HepG2 (cell line): ENCODE measurements around the gene GRK6. TPM values are rescaled to one million over a fixed set of nuclear protein-coding genes. Genes with fewer than 3 reads are reported as not detected.

Source experiments
- ATM ChIP-seq: fragments of 450-650 bp; IDR thresholded peaks from 2 replicates; pipeline ENCODE4 v1.7.1; 2017; ENCODE audit warnings: mild to moderate bottlenecking, borderline replicate concordance
- CENPT ChIP-seq: sonication (generic); formaldehyde crosslinking; IDR thresholded peaks from 2 replicates; pipeline ENCODE4 v1.8.0; 2022; ENCODE audit warnings: low read depth, mild to moderate bottlenecking, moderate library complexity, missing genetic modification reagents
- DPF2 ChIP-seq: sonication (generic); formaldehyde crosslinking; IDR thresholded peaks from 2 replicates; pipeline ENCODE4 v1.4.0; 2020; ENCODE audit warnings: mild to moderate bottlenecking, low read depth, missing genetic modification reagents, borderline replicate concordance
- HMGA1 ChIP-seq: sonication (generic); formaldehyde crosslinking; conservative IDR thresholded peaks from 2 replicates; pipeline ENCODE4 v1.4.0; 2020; ENCODE audit warnings: missing genetic modification reagents
- KDM4B ChIP-seq: sonication (generic); formaldehyde crosslinking; IDR thresholded peaks from 2 replicates; pipeline ENCODE4 v1.4.0; 2020; ENCODE audit warnings: missing genetic modification reagents
- KLF6 ChIP-seq: IDR thresholded peaks from 2 replicates; pipeline ENCODE4 v1.8.0; 2016; ENCODE audit warnings: missing biosample characterization, missing genetic modification reagents
- NFKBIZ ChIP-seq: IDR thresholded peaks from 2 replicates; pipeline ENCODE4 v1.6.1; 2018; ENCODE audit warnings: missing genetic modification reagents, missing compliant biosample characterization
- PAWR ChIP-seq: sonication (generic); formaldehyde crosslinking; IDR thresholded peaks from 2 replicates; pipeline ENCODE4 v1.4.0; 2020; ENCODE audit warnings: missing genetic modification reagents, mild to moderate bottlenecking, borderline replicate concordance
- TARDBP ChIP-seq: sonication (generic); formaldehyde crosslinking; IDR thresholded peaks from 2 replicates; pipeline ENCODE4 v1.8.0; 2022; ENCODE audit warnings: mild to moderate bottlenecking, missing genetic modification reagents
- ZNF230 ChIP-seq: sonication (generic); formaldehyde crosslinking; IDR thresholded peaks from 2 replicates; pipeline ENCODE4 v1.4.0; 2020; ENCODE audit warnings: mild to moderate bottlenecking, missing genetic modification reagents
- ZNF296 ChIP-seq: sonication (generic); formaldehyde crosslinking; conservative IDR thresholded peaks from 2 replicates; pipeline ENCODE4 v1.5.0; 2020; ENCODE audit warnings: mild to moderate bottlenecking, missing genetic modification reagents
- ZNF747 ChIP-seq: sonication (generic); formaldehyde crosslinking; IDR thresholded peaks from 2 replicates; pipeline ENCODE4 v1.8.1; 2023; ENCODE audit warnings: missing genetic modification reagents, mild to moderate bottlenecking, borderline replicate concordance
- ZNF780A ChIP-seq: sonication (generic); formaldehyde crosslinking; IDR thresholded peaks from 2 replicates; pipeline ENCODE4 v1.8.0; 2022; ENCODE audit warnings: mild to moderate bottlenecking, missing genetic modification reagents, moderate library complexity
- ZNF850 ChIP-seq: sonication (generic); formaldehyde crosslinking; conservative IDR thresholded peaks from 2 replicates; pipeline ENCODE4 v1.9.0; 2021; ENCODE audit warnings: mild to moderate bottlenecking, missing genetic modification reagents
- ZNF891 ChIP-seq: sonication (generic); formaldehyde crosslinking; IDR thresholded peaks from 2 replicates; pipeline ENCODE4 v1.5.0; 2020; ENCODE audit warnings: mild to moderate bottlenecking, missing genetic modification reagents
- polyA plus RNA-seq, 8 experiments: library from polyadenylated mRNA; depleted of rRNA in 3 of 8; stranded (reverse) in 7 of 8; unstranded in 1 of 8; fragments of >200 nt; fragmentation: Illumina TruSeq in 4 of 8; extraction: Trizol in 4 of 8; gene quantifications; 2 replicates each; pipeline versions ENCODE4 v1.2.1 to v1.2.3, GENCODE V29; 2011 to 2016; ENCODE audit warnings: low read depth in 4 of 8, missing spikeins in 1 of 8, mixed read lengths in 1 of 8; ENCODE audit not compliant: insufficient read depth in 1 of 8
- total RNA-seq, 5 experiments: library from RNA; depleted of rRNA; stranded (reverse); fragments of >200 nt; fragmentation: Illumina TruSeq; extraction: Trizol; gene quantifications; 2 replicates each; pipeline ENCODE4 v1.2.3, GENCODE V29; 2016; ENCODE audit warnings: low read depth in 1 of 5
- TF ChIP-seq, protein P1 (sequence below): sonication (generic); formaldehyde crosslinking; IDR thresholded peaks from 2 replicates; pipeline ENCODE4 v1.4.0; 2020; ENCODE audit warnings: missing genetic modification reagents
- TF ChIP-seq, protein P2 (sequence below): IDR thresholded peaks from 2 replicates; pipeline ENCODE4 v1.6.1; 2016; ENCODE audit warnings: missing biosample characterization, missing genetic modification reagents, low read depth
- TF ChIP-seq, protein P3 (sequence below): sonication (generic); formaldehyde crosslinking; IDR thresholded peaks from 2 replicates; pipeline ENCODE4 v1.8.0; 2022; ENCODE audit warnings: mild to moderate bottlenecking, missing genetic modification reagents, moderate library complexity
- TF ChIP-seq, protein P4 (sequence below): IDR thresholded peaks from 2 replicates; pipeline ENCODE4 v1.6.1; 2016; ENCODE audit warnings: mild to moderate bottlenecking, missing biosample characterization, missing genetic modification reagents
- TF ChIP-seq, protein P5 (sequence below): sonication (generic); formaldehyde crosslinking; IDR thresholded peaks from 2 replicates; pipeline ENCODE4 v1.8.1; 2023; ENCODE audit warnings: missing genetic modification reagents, inconsistent platforms, borderline replicate concordance
- TF ChIP-seq, protein P6 (sequence below): sonication (generic); formaldehyde crosslinking; IDR thresholded peaks from 2 replicates; pipeline ENCODE4 v1.9.0; 2021; ENCODE audit warnings: missing genetic modification reagents, borderline replicate concordance

Gene GRK6
- total and polyA plus RNA-seq, 2 of the 13 experiments (the other 11 are each of a cell fraction or from before 2014, with no cell fraction given), result 13.2 to 19.9 TPM

DNA sequence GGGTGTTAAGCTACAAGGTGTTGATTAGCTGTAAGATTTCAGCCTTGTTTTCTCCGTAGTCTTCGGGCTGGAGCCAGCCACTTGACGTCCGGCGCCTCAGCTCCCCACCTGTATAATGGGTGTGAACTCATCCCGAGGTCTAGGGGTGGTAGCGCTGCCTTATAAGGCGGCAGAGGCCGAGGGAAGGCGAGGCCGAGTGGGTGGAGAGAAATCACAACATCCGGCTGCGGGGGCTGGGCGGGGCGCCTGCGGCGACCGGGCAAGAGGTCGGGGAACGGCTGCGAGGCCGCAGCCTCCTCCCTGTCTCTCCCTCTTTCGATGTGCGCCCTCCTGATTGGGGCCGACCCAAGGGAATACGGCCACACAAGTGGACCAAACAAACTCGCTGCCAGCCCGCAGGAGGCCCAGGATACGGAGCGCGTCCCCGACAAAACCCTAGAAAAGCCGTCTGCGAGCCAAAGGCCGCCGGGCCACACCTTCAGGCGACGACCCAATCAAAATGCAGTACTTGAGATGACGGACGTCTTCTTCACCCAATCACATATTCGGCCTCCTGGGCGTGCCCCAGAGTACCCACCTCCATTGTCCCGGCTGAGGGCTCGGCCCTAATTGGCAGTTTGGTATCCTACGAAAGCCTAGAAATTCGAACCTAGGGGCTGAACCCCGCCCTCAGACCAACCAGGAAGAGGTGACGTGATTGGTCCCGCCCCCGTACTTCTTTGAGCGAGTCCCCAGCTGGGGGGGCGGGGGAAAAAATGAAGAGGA, 493 bp upstream of the GRK6 start (continued):
- TF ChIP-seq, protein P1, sequence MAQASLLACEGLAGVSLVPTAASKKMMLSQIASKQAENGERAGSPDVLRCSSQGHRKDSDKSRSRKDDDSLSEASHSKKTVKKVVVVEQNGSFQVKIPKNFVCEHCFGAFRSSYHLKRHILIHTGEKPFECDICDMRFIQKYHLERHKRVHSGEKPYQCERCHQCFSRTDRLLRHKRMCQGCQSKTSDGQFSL (CRISPR knock-in tag), result 0 out of 2 replicates have a peak, but pooled peaks have one; percentile 13
- TF ChIP-seq ZNF891 (CRISPR knock-in tag), result no peak
- TF ChIP-seq TARDBP (CRISPR knock-in tag), result no peak; the same call in 1 of the 2 replicates
- TF ChIP-seq DPF2 (CRISPR knock-in tag), result no peak
- TF ChIP-seq, protein P2, sequence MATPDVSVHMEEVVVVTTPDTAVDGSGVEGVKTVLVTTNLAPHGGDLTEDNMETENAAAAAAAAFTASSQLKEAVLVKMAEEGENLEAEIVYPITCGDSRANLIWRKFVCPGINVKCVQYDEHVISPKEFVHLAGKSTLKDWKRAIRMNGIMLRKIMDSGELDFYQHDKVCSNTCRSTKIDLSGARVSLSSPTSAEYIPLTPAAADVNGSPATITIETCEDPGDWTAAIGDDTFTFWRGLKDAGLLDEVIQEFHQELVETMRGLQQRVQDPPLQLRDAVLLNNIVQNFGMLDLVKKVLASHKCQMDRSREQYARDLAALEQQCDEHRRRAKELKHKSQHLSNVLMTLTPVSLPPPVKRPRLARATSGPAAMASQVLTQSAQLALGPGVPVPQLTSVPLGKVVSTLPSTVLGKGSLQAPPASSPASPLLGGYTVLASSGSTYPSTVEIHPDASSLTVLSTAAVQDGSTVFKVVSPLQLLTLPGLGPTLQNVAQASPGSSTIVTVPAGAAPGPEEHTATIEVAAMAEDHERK (CRISPR knock-in tag), result no peak
- TF ChIP-seq, protein P3, sequence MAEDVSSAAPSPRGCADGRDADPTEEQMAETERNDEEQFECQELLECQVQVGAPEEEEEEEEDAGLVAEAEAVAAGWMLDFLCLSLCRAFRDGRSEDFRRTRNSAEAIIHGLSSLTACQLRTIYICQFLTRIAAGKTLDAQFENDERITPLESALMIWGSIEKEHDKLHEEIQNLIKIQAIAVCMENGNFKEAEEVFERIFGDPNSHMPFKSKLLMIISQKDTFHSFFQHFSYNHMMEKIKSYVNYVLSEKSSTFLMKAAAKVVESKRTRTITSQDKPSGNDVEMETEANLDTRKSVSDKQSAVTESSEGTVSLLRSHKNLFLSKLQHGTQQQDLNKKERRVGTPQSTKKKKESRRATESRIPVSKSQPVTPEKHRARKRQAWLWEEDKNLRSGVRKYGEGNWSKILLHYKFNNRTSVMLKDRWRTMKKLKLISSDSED (CRISPR knock-in tag), result no peak
- no peak for TF ChIP-seq ZNF780A
- TF ChIP-seq CENPT (CRISPR knock-in tag), result no peak
- TF ChIP-seq ZNF850 (CRISPR knock-in tag), result no peak
- peak; percentile 77; the same call in 1 of the 2 replicates for TF ChIP-seq KDM4B (CRISPR knock-in tag)
- no peak for TF ChIP-seq HMGA1 (CRISPR knock-in tag)
- no peak for TF ChIP-seq NFKBIZ (CRISPR knock-in tag)
- 0 out of 2 replicates have a peak, but pooled peaks have one; percentile 68 for TF ChIP-seq KLF6 (CRISPR knock-in tag)
- TF ChIP-seq, protein P4, sequence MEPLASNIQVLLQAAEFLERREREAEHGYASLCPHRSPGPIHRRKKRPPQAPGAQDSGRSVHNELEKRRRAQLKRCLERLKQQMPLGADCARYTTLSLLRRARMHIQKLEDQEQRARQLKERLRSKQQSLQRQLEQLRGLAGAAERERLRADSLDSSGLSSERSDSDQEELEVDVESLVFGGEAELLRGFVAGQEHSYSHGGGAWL (CRISPR knock-in tag), result 0 out of 2 replicates have a peak, but pooled peaks have one; percentile 22
- no peak; the same call in 1 of the 2 replicates for TF ChIP-seq ZNF747 (CRISPR knock-in tag)
- TF ChIP-seq, protein P5, sequence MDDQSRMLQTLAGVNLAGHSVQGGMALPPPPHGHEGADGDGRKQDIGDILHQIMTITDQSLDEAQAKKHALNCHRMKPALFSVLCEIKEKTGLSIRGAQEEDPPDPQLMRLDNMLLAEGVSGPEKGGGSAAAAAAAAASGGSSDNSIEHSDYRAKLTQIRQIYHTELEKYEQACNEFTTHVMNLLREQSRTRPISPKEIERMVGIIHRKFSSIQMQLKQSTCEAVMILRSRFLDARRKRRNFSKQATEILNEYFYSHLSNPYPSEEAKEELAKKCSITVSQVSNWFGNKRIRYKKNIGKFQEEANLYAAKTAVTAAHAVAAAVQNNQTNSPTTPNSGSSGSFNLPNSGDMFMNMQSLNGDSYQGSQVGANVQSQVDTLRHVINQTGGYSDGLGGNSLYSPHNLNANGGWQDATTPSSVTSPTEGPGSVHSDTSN (CRISPR knock-in tag), result peak; percentile 70; the same call in 1 of the 2 replicates
- no peak for TF ChIP-seq ATM
- TF ChIP-seq, protein P6, sequence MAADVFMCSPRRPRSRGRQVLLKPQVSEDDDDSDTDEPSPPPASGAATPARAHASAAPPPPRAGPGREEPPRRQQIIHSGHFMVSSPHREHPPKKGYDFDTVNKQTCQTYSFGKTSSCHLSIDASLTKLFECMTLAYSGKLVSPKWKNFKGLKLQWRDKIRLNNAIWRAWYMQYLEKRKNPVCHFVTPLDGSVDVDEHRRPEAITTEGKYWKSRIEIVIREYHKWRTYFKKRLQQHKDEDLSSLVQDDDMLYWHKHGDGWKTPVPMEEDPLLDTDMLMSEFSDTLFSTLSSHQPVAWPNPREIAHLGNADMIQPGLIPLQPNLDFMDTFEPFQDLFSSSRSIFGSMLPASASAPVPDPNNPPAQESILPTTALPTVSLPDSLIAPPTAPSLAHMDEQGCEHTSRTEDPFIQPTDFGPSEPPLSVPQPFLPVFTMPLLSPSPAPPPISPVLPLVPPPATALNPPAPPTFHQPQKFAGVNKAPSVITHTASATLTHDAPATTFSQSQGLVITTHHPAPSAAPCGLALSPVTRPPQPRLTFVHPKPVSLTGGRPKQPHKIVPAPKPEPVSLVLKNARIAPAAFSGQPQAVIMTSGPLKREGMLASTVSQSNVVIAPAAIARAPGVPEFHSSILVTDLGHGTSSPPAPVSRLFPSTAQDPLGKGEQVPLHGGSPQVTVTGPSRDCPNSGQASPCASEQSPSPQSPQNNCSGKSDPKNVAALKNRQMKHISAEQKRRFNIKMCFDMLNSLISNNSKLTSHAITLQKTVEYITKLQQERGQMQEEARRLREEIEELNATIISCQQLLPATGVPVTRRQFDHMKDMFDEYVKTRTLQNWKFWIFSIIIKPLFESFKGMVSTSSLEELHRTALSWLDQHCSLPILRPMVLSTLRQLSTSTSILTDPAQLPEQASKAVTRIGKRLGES (CRISPR knock-in tag), result no peak
- TF ChIP-seq PAWR (CRISPR knock-in tag), result no peak
- TF ChIP-seq ZNF296 (CRISPR knock-in tag), result no peak
- peak; percentile 59; the same call in 1 of the 2 replicates for TF ChIP-seq ZNF230 (CRISPR knock-in tag)
